Subcutaneous adipose tissue (tissue), 4 donors: ENCODE results near the gene ATP9B. TPM values are rescaled to one million over a fixed set of nuclear protein-coding genes. Genes with fewer than 3 reads are reported as not detected.

Experiments used
- CTCF ChIP-seq: fragments of 450-650 bp; IDR thresholded peaks from one replicate; pipeline ENCODE4 v1.5.1; 2016; ENCODE audit warnings: low read depth, mild to moderate bottlenecking, control low read depth, antibody characterized with exemption, moderate library complexity
- total RNA-seq, 4 donors: library from RNA; depleted of rRNA; stranded (reverse); fragments of >200 nt; gene quantifications; one replicate each; pipeline ENCODE4 v1.1.0, GENCODE V29; 2016

ATP9B gene
- total RNA-seq, 4 donors from 2014 or later = 38.8 to 58.5 (median 45.3) TPM

GRCh38 chr18:79399275-79400081 is 330.3 kb downstream of the ATP9B start:
- no peak for TF ChIP-seq CTCF

GRCh38 chr18:79400091-79400590 is 330.9 kb downstream of the ATP9B start:
- no peak for TF ChIP-seq CTCF

- TF ChIP-seq CTCF = no peak
These were observed 331.6 kb downstream of the ATP9B start for GRCh38 chr18:79400591-79401381.

GRCh38 chr18:79401494-79402208 is 332.5 kb downstream of the ATP9B start:
- no peak for TF ChIP-seq CTCF

GRCh38 chr18:79402209-79402576 is 333.0 kb downstream of the ATP9B start:
- no peak for TF ChIP-seq CTCF

- no peak for TF ChIP-seq CTCF
These were observed 334.0 kb downstream of the ATP9B start for GRCh38 chr18:79402977-79403722.
